HUES64 (cell line): Measurements from ENCODE around the gene ST6GALNAC6. TPM values are rescaled to one million over a fixed set of nuclear protein-coding genes. Genes with fewer than 3 reads are reported as not detected.

Experiments
- H3K27ac ChIP-seq: 2 replicates; pipeline ENCODE4 v1.7.0; 2013; ENCODE audit warnings: low read depth, low read length, inconsistent platforms
- H3K27me3 ChIP-seq: 2 replicates; pipeline ENCODE4 v1.6.1; 2013; ENCODE audit warnings: mild to moderate bottlenecking, low read length; ENCODE audit not compliant: insufficient read depth
- H3K36me3 ChIP-seq: 2 replicates; pipeline ENCODE4 v1.6.1; 2013; ENCODE audit warnings: mild to moderate bottlenecking, low read length; ENCODE audit not compliant: insufficient read depth
- H3K4me1 ChIP-seq: 2 replicates; pipeline ENCODE4 v1.6.1; 2013; ENCODE audit warnings: mild to moderate bottlenecking, low read length, moderate library complexity; ENCODE audit not compliant: insufficient read depth
- H3K4me3 ChIP-seq: 2 replicates; pipeline ENCODE4 v1.5.1; 2013; ENCODE audit warnings: mild to moderate bottlenecking, low read length, moderate library complexity
- H3K9ac ChIP-seq: 2 replicates; pipeline ENCODE4 v1.6.1; 2013; ENCODE audit warnings: mild to moderate bottlenecking, low read depth, low read length
- H3K9me3 ChIP-seq: 2 replicates; pipeline ENCODE4 v1.6.1; 2013; ENCODE audit warnings: low read depth, low read length; ENCODE audit not compliant: insufficient read depth
- WGBS: fragments of 150-250, 120-280 bp; methylation state at CpG from one replicate; pipeline ENCODE4 v1.1.7; 2013; ENCODE audit warnings: missing lambda C conversion rate; 5-methylcytosine and 5-hydroxymethylcytosine counted together
- polyA plus RNA-seq, 2 experiments: library from polyadenylated mRNA; stranded (reverse); fragments of 50-300 nt; gene quantifications; one replicate each; pipeline ENCODE4 v1.2.3, GENCODE V29; 2013

ST6GALNAC6 gene, protein sequence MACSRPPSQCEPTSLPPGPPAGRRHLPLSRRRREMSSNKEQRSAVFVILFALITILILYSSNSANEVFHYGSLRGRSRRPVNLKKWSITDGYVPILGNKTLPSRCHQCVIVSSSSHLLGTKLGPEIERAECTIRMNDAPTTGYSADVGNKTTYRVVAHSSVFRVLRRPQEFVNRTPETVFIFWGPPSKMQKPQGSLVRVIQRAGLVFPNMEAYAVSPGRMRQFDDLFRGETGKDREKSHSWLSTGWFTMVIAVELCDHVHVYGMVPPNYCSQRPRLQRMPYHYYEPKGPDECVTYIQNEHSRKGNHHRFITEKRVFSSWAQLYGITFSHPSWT
- polyA plus RNA-seq (2013, experiment 1 of 2): 15.9 TPM
- 20.9 TPM for polyA plus RNA-seq (2013, experiment 2 of 2)

DNA sequence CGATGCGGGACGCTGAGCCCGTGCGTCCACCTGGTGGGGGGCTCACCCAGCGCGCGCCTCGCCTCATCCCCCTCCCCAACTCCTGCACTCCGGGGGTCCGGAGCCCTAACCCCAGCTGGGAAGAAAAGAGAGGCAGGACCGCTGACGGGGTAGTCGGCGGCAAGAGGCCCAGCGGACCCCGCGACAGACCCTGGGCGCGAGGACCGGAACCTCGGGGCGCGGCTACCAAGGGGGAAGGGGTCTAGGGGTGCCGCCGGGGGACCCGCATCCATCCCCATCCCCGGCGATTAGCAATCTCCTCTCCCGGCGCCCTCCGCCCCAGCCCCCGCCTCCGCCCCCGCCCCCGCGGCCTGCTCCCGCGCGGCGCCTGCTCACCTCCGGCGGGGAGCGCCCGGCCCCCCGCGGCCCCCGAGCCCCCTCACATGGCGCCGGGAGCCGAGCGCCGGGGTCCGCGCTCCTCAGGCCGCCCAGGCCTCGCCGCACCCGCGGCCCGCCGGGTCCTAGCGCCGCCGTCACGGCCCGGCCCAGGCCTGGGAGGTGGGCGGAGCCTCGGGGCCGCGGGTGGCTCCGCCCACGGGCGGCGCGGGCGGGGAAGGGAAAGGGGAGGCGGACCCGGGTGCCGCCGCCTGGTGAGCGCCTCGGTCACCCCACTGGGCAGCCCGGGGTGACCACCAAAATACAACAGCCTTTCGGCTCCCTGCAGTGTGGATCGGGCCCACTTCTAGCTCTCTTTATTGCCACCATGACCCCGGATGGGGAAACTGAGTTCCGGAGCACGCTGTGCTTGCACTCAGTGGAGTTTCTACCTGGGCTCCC lies at the start of gene ST6GALNAC6:
Gene ST6GALNAC6, minus strand, starts transcription at position 476 of the 816 bp plus-strand sequence. CDS start 1,622 bp downstream, outside the sequence.
- H3K4me3 ChIP-seq: peak within 1 kb of the TSS; percentile 85
- H3K9ac ChIP-seq: peak within 1 kb of the TSS; percentile 75
- H3K9me3 ChIP-seq: no peaks in the 10 kb centered on the region
- WGBS: 1% methylated on average over 79 of the region's 89 CpGs
- peaks cover 23% of the 10 kb centered on the region for H3K4me1 ChIP-seq
- H3K27me3 ChIP-seq: peaks cover 4% of the 10 kb centered on the region
- H3K27ac ChIP-seq: no peak within 1 kb of the TSS; the same call in 1 of the 2 replicates
- H3K36me3 ChIP-seq: peaks cover 18% of the 10 kb centered on the region

DNA sequence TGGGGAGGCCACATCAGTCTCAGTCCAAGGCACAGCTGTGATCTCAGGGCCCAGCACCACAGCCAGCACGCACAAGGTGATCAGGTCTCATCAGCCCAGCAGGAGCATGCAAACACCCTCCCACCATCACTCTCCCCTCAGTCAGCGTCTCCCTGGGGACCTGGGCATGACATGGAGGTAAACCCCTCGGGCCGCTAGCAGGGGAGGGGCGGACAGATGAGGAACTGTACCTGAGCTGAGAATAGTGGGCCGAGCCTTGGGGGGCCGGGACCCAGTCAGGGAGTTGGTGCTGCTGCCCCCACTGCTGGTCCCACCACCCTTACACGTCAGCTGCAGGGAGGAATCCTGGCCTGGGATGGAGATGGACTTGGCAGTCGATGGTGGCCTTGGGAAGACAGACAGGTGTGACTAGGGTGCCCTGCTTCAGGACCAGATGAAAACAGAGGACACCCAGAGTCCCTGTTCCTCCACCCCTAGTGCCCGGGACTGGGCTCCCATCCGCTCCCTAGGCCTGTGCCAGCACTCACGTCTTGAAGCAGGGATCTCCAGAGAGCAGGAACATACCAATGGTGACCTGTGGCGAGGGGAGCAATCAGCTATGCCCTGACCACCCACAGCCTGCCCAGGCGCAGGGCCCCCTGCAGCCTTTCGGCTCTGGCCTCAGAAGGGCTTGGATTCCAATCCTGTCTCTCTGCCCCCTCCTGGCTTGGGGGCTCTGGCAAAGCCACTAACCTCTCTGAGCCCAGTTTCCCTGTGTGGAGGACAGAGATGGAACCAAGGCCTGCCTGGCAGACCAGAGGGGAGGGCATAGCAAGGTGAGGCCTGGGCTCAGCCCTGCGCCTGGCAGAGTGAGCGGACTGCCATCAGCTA lies 48.7 kb upstream of the ST6GALNAC6 start:
- H3K36me3 ChIP-seq: peaks cover 24% of the 10 kb centered on the region
- no peak overlapping the region for H3K27ac ChIP-seq
- H3K4me3 ChIP-seq: no peak overlapping the region
- H3K4me1 ChIP-seq: no peaks in the 10 kb centered on the region
- no peak overlapping the region for H3K9ac ChIP-seq
- no peaks in the 10 kb centered on the region for H3K9me3 ChIP-seq
- 88% methylated on average over 17 of the region's 17 CpGs for WGBS
- H3K27me3 ChIP-seq: no peaks in the 10 kb centered on the region

DNA sequence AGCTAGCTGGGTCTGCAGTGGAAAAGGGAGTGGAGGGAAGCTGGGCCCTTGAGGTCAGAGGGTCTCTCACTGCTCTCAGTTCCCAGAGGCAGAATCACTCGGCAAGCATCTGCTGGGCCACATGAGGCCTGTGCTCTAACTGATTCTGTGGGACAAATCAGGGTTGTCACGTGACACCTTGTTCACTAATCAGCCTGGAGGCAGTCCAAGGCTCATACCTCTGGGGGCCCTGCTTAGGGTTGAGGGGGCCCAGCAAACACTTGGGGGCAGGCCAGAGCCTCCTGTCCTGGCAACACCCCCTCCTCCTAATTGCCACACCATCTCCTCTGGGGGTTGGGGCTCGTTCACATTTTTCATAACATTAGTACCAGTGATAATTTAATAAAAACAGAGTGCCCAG lies 47.3 kb upstream of the ST6GALNAC6 start:
- Histone ChIP-seq H3K9ac (no peak overlapping the region), H3K27me3 (no peaks in the 10 kb centered on the region), H3K4me3 (no peak overlapping the region), H3K27ac (no peak overlapping the region), H3K9me3 (no peaks in the 10 kb centered on the region), H3K36me3 (peaks cover 34% of the 10 kb centered on the region), H3K4me1 (no peaks in the 10 kb centered on the region)
- WGBS: 88% methylated on average over 3 of the region's 3 CpGs

DNA sequence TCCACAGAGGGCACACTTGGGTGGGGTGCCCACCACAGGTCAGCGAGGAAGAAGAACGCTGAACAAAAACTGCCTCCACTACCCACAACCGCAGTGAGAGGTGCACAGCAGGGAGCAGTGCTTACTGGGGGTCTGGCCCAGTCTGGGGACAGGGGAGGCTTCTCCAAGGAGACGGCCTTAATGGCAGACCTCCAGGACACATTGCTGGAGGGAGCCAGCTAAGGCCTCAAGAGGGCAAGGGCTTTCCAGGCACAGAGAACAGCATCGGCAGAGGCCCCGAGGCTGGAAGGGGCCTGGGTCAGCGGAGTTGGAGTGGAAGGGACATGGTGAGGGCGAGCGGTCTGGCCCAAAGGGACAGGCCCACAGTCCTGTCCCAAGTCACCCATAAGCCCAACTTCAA lies 46.5 kb upstream of the ST6GALNAC6 start:
- no peak overlapping the region for H3K9ac ChIP-seq
- peaks cover 34% of the 10 kb centered on the region for H3K36me3 ChIP-seq
- WGBS: 97% methylated on average over 9 of the region's 9 CpGs
- no peaks in the 10 kb centered on the region for H3K9me3 ChIP-seq
- H3K27me3 ChIP-seq: no peaks in the 10 kb centered on the region
- H3K27ac ChIP-seq: no peak overlapping the region
- no peaks in the 10 kb centered on the region for H3K4me1 ChIP-seq
- no peak overlapping the region for H3K4me3 ChIP-seq

DNA sequence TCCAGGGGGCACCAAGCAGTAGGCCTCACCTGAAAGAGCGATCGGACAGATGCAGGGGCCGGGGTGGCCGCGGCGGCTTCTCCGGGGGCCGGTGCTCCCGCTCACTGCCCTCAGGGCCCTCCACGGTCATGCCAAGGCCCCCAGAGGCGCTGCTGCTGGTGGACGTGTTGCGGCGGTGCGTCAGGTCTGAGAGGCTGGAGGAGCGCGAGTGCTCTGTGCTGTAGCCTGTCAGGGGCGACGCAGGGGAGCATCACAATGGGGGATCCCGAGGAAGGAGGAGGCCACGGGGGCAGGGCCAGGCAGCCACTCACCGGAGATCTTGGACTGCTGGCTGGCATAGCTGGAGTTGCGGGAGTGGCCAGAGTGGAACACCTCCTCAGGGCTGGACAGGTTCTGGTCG lies 45.9 kb upstream of the ST6GALNAC6 start:
- WGBS: 95% methylated on average over 24 of the region's 24 CpGs
- Histone ChIP-seq H3K27me3 (no peaks in the 10 kb centered on the region), H3K9ac (no peak overlapping the region), H3K27ac (no peak overlapping the region), H3K36me3 (peaks cover 34% of the 10 kb centered on the region), H3K4me1 (no peaks in the 10 kb centered on the region), H3K4me3 (no peak overlapping the region), H3K9me3 (no peaks in the 10 kb centered on the region)

DNA sequence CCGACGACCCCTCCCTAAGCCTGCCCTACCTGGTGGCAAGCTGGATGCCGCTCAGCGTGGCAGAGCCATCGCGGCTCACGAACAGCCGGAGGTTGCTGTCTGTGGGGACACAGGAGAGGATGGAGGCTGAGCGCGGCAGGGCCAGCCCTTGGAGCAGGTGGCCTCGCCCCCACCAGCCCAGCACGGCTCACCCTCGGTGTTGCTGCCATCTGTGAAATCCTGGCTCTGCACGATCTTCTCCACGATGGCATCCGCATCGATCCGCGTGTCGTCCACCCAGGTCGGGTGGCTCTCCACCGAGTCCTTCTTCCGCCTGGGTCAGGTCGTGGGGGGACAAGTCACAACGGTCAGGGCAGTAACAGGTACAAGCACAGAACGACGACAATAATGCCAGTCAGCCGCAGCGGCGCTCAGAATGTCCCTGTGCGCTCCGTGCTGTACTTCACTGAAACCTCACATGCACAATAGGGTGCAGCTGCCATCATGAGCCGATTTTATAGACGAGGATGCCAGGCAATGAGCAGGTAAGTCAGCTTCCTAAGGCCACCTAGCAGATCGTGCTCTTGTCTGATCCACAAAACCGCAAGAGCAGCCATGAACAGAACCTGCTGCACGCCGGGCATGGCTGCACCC lies 45.3 kb upstream of the ST6GALNAC6 start:
- H3K9me3 ChIP-seq: no peaks in the 10 kb centered on the region
- no peak overlapping the region for H3K27ac ChIP-seq
- H3K36me3 ChIP-seq: peaks cover 37% of the 10 kb centered on the region
- no peak overlapping the region for H3K9ac ChIP-seq
- no peaks in the 10 kb centered on the region for H3K4me1 ChIP-seq
- H3K27me3 ChIP-seq: no peaks in the 10 kb centered on the region
- H3K4me3 ChIP-seq: no peak overlapping the region
- WGBS: 95% methylated on average over 38 of the region's 38 CpGs

DNA sequence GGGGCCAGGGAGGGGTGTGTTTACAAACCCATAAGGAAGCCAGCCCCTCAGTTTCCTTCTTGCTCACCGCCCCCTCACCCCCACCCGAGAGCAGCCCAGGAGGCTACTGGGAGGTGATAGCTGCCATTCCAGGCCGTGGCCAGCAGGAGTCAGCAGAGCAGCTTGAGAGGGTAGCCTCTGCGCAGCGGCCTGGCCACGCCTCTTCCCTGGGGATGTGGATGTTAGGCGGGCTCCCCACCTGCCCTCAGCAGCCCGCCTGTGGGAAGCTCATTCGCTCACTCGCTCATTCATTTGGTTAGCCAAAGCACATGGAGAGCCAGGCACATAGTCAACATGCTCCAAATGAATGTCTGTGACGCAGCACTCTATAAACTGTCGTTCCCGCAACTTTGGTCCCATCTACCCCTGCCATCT lies 44.3 kb upstream of the ST6GALNAC6 start:
- WGBS: 33% methylated on average over 12 of the region's 13 CpGs
- Histone ChIP-seq H3K9ac (no peak overlapping the region), H3K27me3 (no peaks in the 10 kb centered on the region), H3K4me1 (no peaks in the 10 kb centered on the region), H3K36me3 (peaks cover 37% of the 10 kb centered on the region), H3K4me3 (no peak overlapping the region), H3K27ac (no peak overlapping the region), H3K9me3 (no peaks in the 10 kb centered on the region)

DNA sequence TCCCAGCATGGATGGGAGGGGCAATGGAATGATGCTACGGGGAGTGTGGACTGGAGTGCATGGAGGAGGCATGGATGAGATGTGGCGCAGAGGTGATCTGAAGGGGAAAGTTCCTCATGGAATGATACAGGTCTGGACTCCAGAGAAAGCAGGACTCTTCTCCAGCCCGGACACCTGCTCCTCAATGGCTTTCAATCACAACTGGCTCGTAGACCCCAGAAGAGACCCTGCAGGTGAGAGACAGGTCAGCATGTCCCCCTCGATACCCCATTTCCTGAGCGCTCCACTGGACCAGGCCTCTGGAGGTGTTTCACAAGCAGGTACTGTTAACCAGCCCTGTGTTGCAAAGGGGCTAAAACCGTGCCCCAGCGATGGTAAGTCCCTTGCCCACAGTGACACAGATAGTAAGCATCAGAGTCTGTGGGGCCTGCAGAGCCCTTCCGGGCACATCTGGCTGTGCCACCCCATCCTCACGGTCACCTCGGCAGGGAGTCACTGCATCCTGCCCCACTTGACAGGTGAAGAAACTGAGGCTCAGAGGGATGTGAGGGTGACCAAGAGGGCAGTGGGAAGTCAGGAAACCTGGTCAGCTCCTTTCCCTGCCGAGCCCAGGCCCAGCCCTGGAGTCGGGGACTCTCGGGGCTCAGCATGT lies 43.7 kb upstream of the ST6GALNAC6 start:
- Histone ChIP-seq H3K36me3 (peaks cover 37% of the 10 kb centered on the region), H3K9me3 (no peaks in the 10 kb centered on the region), H3K27ac (no peak overlapping the region), H3K4me1 (no peaks in the 10 kb centered on the region), H3K9ac (no peak overlapping the region), H3K4me3 (no peak overlapping the region), H3K27me3 (no peaks in the 10 kb centered on the region)
- WGBS: 93% methylated on average over 14 of the region's 14 CpGs

DNA sequence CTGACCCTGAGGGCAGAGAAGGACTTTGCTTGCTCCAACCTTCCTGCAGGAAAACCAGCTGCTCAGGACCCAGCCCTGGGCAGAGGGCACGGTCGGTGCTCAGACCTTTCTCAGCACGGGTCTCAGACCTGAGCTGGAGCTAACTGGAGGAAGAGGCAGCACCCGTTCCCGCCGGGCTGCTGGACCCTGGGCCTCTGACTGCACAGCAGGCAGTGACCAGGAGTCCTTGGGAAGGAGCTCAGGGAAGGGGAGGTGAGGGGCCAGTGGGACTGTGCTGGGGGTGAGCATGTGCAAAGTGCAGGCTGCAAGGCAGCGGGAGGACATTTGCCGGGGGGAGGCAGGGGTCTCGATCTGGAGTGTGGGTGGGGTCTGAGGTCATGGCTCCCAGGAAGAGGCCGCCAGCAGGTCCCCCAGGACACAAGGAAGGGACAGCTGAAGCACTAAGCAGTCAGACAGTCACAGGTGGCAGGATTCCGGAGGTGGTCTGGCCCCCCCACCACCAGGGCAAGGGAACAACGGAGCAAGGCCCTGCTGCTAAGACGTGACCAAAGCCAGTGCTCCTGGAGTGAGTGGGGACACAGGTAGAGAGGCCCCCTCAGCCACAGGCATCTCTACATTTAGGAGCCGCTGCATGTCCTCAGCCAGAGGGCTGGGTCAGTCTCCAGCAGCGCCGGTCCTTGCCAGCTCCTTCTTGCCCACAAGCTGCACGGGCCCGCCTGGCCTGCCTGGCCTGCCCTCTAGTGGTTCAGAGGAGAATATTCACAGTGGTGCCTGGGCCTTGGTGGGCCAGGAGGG lies 43.0 kb upstream of the ST6GALNAC6 start:
- peaks cover 37% of the 10 kb centered on the region for H3K36me3 ChIP-seq
- no peaks in the 10 kb centered on the region for H3K27me3 ChIP-seq
- no peak overlapping the region for H3K9ac ChIP-seq
- WGBS: 76% methylated on average over 18 of the region's 18 CpGs
- no peaks in the 10 kb centered on the region for H3K4me1 ChIP-seq
- H3K4me3 ChIP-seq: no peak overlapping the region
- H3K27ac ChIP-seq: no peak overlapping the region
- H3K9me3 ChIP-seq: no peaks in the 10 kb centered on the region

DNA sequence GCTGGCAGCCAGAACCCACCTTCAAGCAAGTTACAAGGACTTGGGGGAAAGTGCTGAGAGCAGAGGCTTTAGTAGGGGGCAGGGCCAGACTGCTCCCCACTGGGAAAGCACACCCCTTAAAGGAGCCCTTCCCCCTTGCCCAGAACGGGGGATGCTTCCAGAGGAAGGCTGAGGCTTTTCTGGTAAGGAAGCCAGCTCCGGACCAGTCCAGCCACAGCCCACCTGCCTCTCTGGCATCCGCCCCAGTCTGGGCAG lies 42.5 kb upstream of the ST6GALNAC6 start:
- no peaks in the 10 kb centered on the region for H3K27me3 ChIP-seq
- H3K4me3 ChIP-seq: no peak overlapping the region
- 97% methylated on average over 3 of the region's 3 CpGs for WGBS
- 0 out of 2 replicates have a peak, but pooled peaks cover 1% of the 10 kb centered on the region for H3K4me1 ChIP-seq
- H3K36me3 ChIP-seq: peaks cover 37% of the 10 kb centered on the region
- H3K9ac ChIP-seq: no peak overlapping the region
- H3K9me3 ChIP-seq: no peaks in the 10 kb centered on the region
- no peak overlapping the region for H3K27ac ChIP-seq
